ENCODE results near the gene BHLHE23. TPM values are rescaled to one million over a fixed set of nuclear protein-coding genes. Genes with fewer than 3 reads are reported as not detected.
A peak's percentile ranks its signal among the peaks of the same experiment; 100 is the strongest.
"Not testable (repeated sequence)": the region's sequence is repeated elsewhere in the genome, so short reads cannot be mapped to it uniquely, and the experiment has no call there.

Gene BHLHE23
- total RNA-seq, 2 donors from 2014 or later, result not detected

GRCh38 chr20:63035603-63036185 lies 28.9 kb upstream of the BHLHE23 start:
- H3K9me3 ChIP-seq (ENCODE audit: control insufficient read depth, low read length, poor library complexity, severe bottlenecking), result no peaks in the 10 kb centered on the region
- Mint-ChIP-seq H3K4me1 (peaks cover 5% of the 10 kb centered on the region), H3K27ac (peak overlapping the region; percentile 43), H3K4me3 (no peak overlapping the region), H3K27me3 (peaks cover 46% of the 10 kb centered on the region), H3K36me3 (ENCODE audit: low read depth) (no peaks in the 10 kb centered on the region)
- DNase-seq (no peak), ATAC-seq (no peak)

- Mint-ChIP-seq H3K27me3 (peaks cover 39% of the 10 kb centered on the region), H3K27ac (peak overlapping the region; percentile 43)
- not testable (repeated sequence) for H3K4me1 Mint-ChIP-seq; H3K36me3 Mint-ChIP-seq (ENCODE audit: low read depth); ATAC-seq; DNase-seq; H3K9me3 ChIP-seq (ENCODE audit: control insufficient read depth, low read length, poor library complexity, severe bottlenecking); H3K4me3 Mint-ChIP-seq
These were observed 28.2 kb upstream of the BHLHE23 start for GRCh38 chr20:63034710-63035602.

- H3K4me1 Mint-ChIP-seq, result peaks cover 5% of the 10 kb centered on the region
- DNase-seq (no peak), ATAC-seq (no peak)
- H3K9me3 ChIP-seq (ENCODE audit: control insufficient read depth, low read length, poor library complexity, severe bottlenecking), result no peaks in the 10 kb centered on the region
- peaks cover 35% of the 10 kb centered on the region for H3K27me3 Mint-ChIP-seq
- H3K27ac Mint-ChIP-seq, result no peak overlapping the region
- H3K4me3 Mint-ChIP-seq, result no peak overlapping the region
- H3K36me3 Mint-ChIP-seq (ENCODE audit: low read depth), result no peaks in the 10 kb centered on the region
These were observed 27.3 kb upstream of the BHLHE23 start for GRCh38 chr20:63033794-63034709.

- no peak for DNase-seq
- peak; percentile 50 for ATAC-seq
- Mint-ChIP-seq H3K27me3 (peaks cover 32% of the 10 kb centered on the region), H3K27ac (no peak overlapping the region), H3K4me3 (peak overlapping the region; percentile 85), H3K4me1 (peaks cover 5% of the 10 kb centered on the region), H3K36me3 (ENCODE audit: low read depth) (no peaks in the 10 kb centered on the region)
- H3K9me3 ChIP-seq (ENCODE audit: control insufficient read depth, low read length, poor library complexity, severe bottlenecking), result no peaks in the 10 kb centered on the region
These were observed 26.4 kb upstream of the BHLHE23 start for GRCh38 chr20:63032861-63033793.

- DNase-seq (no peak), ATAC-seq (no peak)
- Mint-ChIP-seq H3K36me3 (ENCODE audit: low read depth) (no peaks in the 10 kb centered on the region), H3K4me1 (peaks cover 5% of the 10 kb centered on the region), H3K27me3 (peaks cover 31% of the 10 kb centered on the region), H3K4me3 (no peak overlapping the region), H3K27ac (no peak overlapping the region)
- H3K9me3 ChIP-seq (ENCODE audit: control insufficient read depth, low read length, poor library complexity, severe bottlenecking), result no peaks in the 10 kb centered on the region
These were observed 25.4 kb upstream of the BHLHE23 start for GRCh38 chr20:63032026-63032800.

GRCh38 chr20:63031251-63032014 lies 24.7 kb upstream of the BHLHE23 start:
- peaks cover 33% of the 10 kb centered on the region for H3K27me3 Mint-ChIP-seq
- H3K36me3 Mint-ChIP-seq (ENCODE audit: low read depth), result no peaks in the 10 kb centered on the region
- no peaks in the 10 kb centered on the region for H3K9me3 ChIP-seq (ENCODE audit: control insufficient read depth, low read length, poor library complexity, severe bottlenecking)
- H3K27ac Mint-ChIP-seq, result no peak overlapping the region
- ATAC-seq (no peak), DNase-seq (no peak)
- peaks cover 5% of the 10 kb centered on the region for H3K4me1 Mint-ChIP-seq
- no peak overlapping the region for H3K4me3 Mint-ChIP-seq

GRCh38 chr20:63029358-63030121 lies 22.8 kb upstream of the BHLHE23 start:
- no peak overlapping the region for H3K27ac Mint-ChIP-seq
- H3K9me3 ChIP-seq (ENCODE audit: control insufficient read depth, low read length, poor library complexity, severe bottlenecking), result no peaks in the 10 kb centered on the region
- peaks cover 45% of the 10 kb centered on the region for H3K27me3 Mint-ChIP-seq
- no peaks in the 10 kb centered on the region for H3K36me3 Mint-ChIP-seq (ENCODE audit: low read depth)
- DNase-seq (no peak), ATAC-seq (no peak)
- H3K4me3 Mint-ChIP-seq, result no peak overlapping the region
- peaks cover 8% of the 10 kb centered on the region for H3K4me1 Mint-ChIP-seq

- H3K27ac Mint-ChIP-seq, result no peak overlapping the region
- DNase-seq, result no peak
- no peaks in the 10 kb centered on the region for H3K9me3 ChIP-seq (ENCODE audit: control insufficient read depth, low read length, poor library complexity, severe bottlenecking)
- H3K36me3 Mint-ChIP-seq (ENCODE audit: low read depth), result no peaks in the 10 kb centered on the region
- no peak for ATAC-seq
- peaks cover 51% of the 10 kb centered on the region for H3K27me3 Mint-ChIP-seq
- H3K4me1 Mint-ChIP-seq, result peaks cover 8% of the 10 kb centered on the region
- H3K4me3 Mint-ChIP-seq, result no peak overlapping the region
These were observed 21.7 kb upstream of the BHLHE23 start for GRCh38 chr20:63028461-63028921.

GRCh38 chr20:63027922-63028389 lies 21.2 kb upstream of the BHLHE23 start:
- DNase-seq (no peak), ATAC-seq (no peak)
- no peak overlapping the region for H3K4me3 Mint-ChIP-seq
- peaks cover 5% of the 10 kb centered on the region for H3K4me1 Mint-ChIP-seq
- no peak overlapping the region for H3K27ac Mint-ChIP-seq
- H3K36me3 Mint-ChIP-seq (ENCODE audit: low read depth), result no peaks in the 10 kb centered on the region
- H3K27me3 Mint-ChIP-seq, result peaks cover 49% of the 10 kb centered on the region
- no peaks in the 10 kb centered on the region for H3K9me3 ChIP-seq (ENCODE audit: control insufficient read depth, low read length, poor library complexity, severe bottlenecking)

- Mint-ChIP-seq H3K27me3 (peaks cover 44% of the 10 kb centered on the region), H3K4me1 (peaks cover 3% of the 10 kb centered on the region), H3K36me3 (ENCODE audit: low read depth) (no peaks in the 10 kb centered on the region), H3K4me3 (no peak overlapping the region), H3K27ac (no peak overlapping the region)
- DNase-seq, result no peak
- ATAC-seq, result no peak
- H3K9me3 ChIP-seq (ENCODE audit: control insufficient read depth, low read length, poor library complexity, severe bottlenecking), result no peaks in the 10 kb centered on the region
These were observed 20.6 kb upstream of the BHLHE23 start for GRCh38 chr20:63027221-63027921.

Measured in T-helper 17 cell (primary cell).